Activated CD8-positive, alpha-beta T cell treated with anti-CD3 and anti-CD28 coated beads for 36 hours (primary cell): ENCODE data around the gene INPP5E. TPM values are rescaled to one million over a fixed set of nuclear protein-coding genes. Genes with fewer than 3 reads are reported as not detected.

Experiments used
- ATAC-seq: fragments of 200-7000 bp; cut with Tn5 transposase; one replicate; pipeline ENCODE4 v1.10.0; 2021; ENCODE audit warnings: mild to moderate bottlenecking, moderate library complexity
- CTCF ChIA-PET: fragments of 350-600 bp; sonication (Branson Sonifier 250); formaldehyde crosslinking; loops from one replicate; lab custom pipeline; 2021; ENCODE audit warnings: antibody characterized with exemption; lab: Charles Lee
- POLR2A ChIA-PET: fragments of 350-600 bp; sonication (Branson Sonifier 250); formaldehyde crosslinking; loops from one replicate; lab custom pipeline; 2021; ENCODE audit warnings: antibody characterized with exemption; lab: Charles Lee
- DNase-seq: peaks from one replicate; pipeline ENCODE4 v3.0.0-alpha.2; 2020
- H3K27ac Mint-ChIP-seq: one replicate; pipeline ENCODE4 v1.8.0; 2021; ENCODE audit warnings: mild to moderate bottlenecking, mixed read lengths
- H3K27me3 Mint-ChIP-seq: one replicate; pipeline ENCODE4 v1.8.0; 2021; ENCODE audit warnings: mixed read lengths
- H3K36me3 Mint-ChIP-seq: one replicate; pipeline ENCODE4 v1.8.0; 2021; ENCODE audit warnings: low read depth, mixed read lengths
- H3K4me1 Mint-ChIP-seq: one replicate; pipeline ENCODE4 v1.8.0; 2021; ENCODE audit warnings: low read depth, mixed read lengths
- H3K4me3 Mint-ChIP-seq: one replicate; pipeline ENCODE4 v1.8.0; 2021; ENCODE audit warnings: mild to moderate bottlenecking, moderate library complexity, mixed read lengths
- H3K9me3 Mint-ChIP-seq: one replicate; pipeline ENCODE4 v1.8.0; 2021; ENCODE audit warnings: mixed read lengths
- CTCF ChIP-seq: fragments of 200-600 bp; IDR thresholded peaks from one replicate; pipeline ENCODE4 v1.8.0; 2022; ENCODE audit warnings: antibody characterized with exemption, mild to moderate bottlenecking
- intact Hi-C: fragments of 100-400 bp; cut with micrococcal nuclease; formaldehyde crosslinking; loops from one replicate; pipeline ENCODE4 v1.10.0; 2022
- total RNA-seq, 2 experiments: library from RNA; stranded (reverse); gene quantifications; one replicate each; pipeline ENCODE4 v1.2.3, GENCODE V29; 2021

The INPP5E gene
- total RNA-seq, 2 experiments from 2014 or later: 12.0 to 13.8 TPM

GRCh38 chr9:136400038-136400834 lies 39.4 kb downstream of the INPP5E start, which contains the start of gene SNAPC4:
TSS of gene SNAPC4 (minus strand) at chr9:136400170. CDS start at chr9:136398428, 1,742 bp downstream.
- H3K27me3 Mint-ChIP-seq: no peaks in the 10 kb centered on the region
- DNase-seq (peak; percentile 87), ATAC-seq (peak; percentile 64)
- peak; percentile 94 for TF ChIP-seq CTCF
- no peaks in the 10 kb centered on the region for H3K9me3 Mint-ChIP-seq
- intact Hi-C loops: loop anchor here (10.0 kb wide), 1 partner anchor 85 kb away; no protein-coding TSS in a partner anchor
- peak within 1 kb of the TSS; percentile 79 for H3K27ac Mint-ChIP-seq
- H3K4me3 Mint-ChIP-seq: peak within 1 kb of the TSS; percentile 87
- ChIA-PET POLR2A (interaction anchor here (0.8 to 2.0 kb wide), 6 partner anchors 9 to 88 kb away, joined by 3 to 16 read pairs (median 4); partner anchors contain the start of genes DNLZ, ENTR1 and PMPCA), CTCF (interaction anchor here (0.8 to 2.9 kb wide), 10 partner anchors 10 to 88 kb away, joined by 3 to 21 read pairs (median 3); partner anchors contain the start of genes DNLZ, ENTR1, INPP5E and PMPCA)
- peaks cover 47% of the 10 kb centered on the region for H3K4me1 Mint-ChIP-seq
- peaks cover 52% of the 10 kb centered on the region for H3K36me3 Mint-ChIP-seq

- Mint-ChIP-seq H3K4me1 (peaks cover 40% of the 10 kb centered on the region), H3K27ac (peak overlapping the region; percentile 79), H3K27me3 (no peaks in the 10 kb centered on the region), H3K36me3 (peaks cover 57% of the 10 kb centered on the region), H3K4me3 (peak overlapping the region; percentile 87), H3K9me3 (no peaks in the 10 kb centered on the region)
- no peak for ATAC-seq
- DNase-seq: peak; percentile 48
- CTCF ChIA-PET: interaction anchor here (0.7 to 2.9 kb wide), 4 partner anchors 10 to 86 kb away, joined by 3 to 21 read pairs (median 4); partner anchors contain the start of genes DNLZ, ENTR1 and PMPCA
- TF ChIP-seq CTCF: no peak
- intact Hi-C loops: loop anchor here (10.0 kb wide), 1 partner anchor 85 kb away; no protein-coding TSS in a partner anchor
- POLR2A ChIA-PET: interaction anchor here (0.6 to 1.8 kb wide), 7 partner anchors 9 to 88 kb away, joined by 3 to 5 read pairs (median 5); no protein-coding TSS in a partner anchor
Observed at GRCh38 chr9:136399176-136400037, 40.2 kb downstream of the INPP5E start.

GRCh38 chr9:136398286-136398685 lies 41.4 kb downstream of the INPP5E start:
- Mint-ChIP-seq H3K27ac (no peak overlapping the region), H3K36me3 (peaks cover 53% of the 10 kb centered on the region), H3K27me3 (no peaks in the 10 kb centered on the region), H3K9me3 (no peaks in the 10 kb centered on the region), H3K4me1 (peaks cover 28% of the 10 kb centered on the region), H3K4me3 (peak overlapping the region; percentile 87)
- POLR2A ChIA-PET: interaction anchor here (0.9 to 1.9 kb wide), 6 partner anchors 9 to 37 kb away, joined by 4 to 5 read pairs (median 5); partner anchors contain the start of gene DNLZ
- DNase-seq (no peak), ATAC-seq (no peak)
- CTCF ChIA-PET: interaction anchor here (1.2 to 1.3 kb wide), 2 partner anchors 26 to 85 kb away, joined by 3 read pairs; no protein-coding TSS in a partner anchor
- no peak for TF ChIP-seq CTCF
- intact Hi-C loops: no loop called here

GRCh38 chr9:136397643-136398042 lies 42.0 kb downstream of the INPP5E start:
- H3K27ac Mint-ChIP-seq: no peak overlapping the region
- H3K9me3 Mint-ChIP-seq: no peaks in the 10 kb centered on the region
- H3K36me3 Mint-ChIP-seq: peaks cover 50% of the 10 kb centered on the region
- no peak overlapping the region for H3K4me3 Mint-ChIP-seq
- no peak for TF ChIP-seq CTCF
- intact Hi-C loops: no loop called here
- DNase-seq (no peak), ATAC-seq (no peak)
- CTCF ChIA-PET: interaction anchor here (0.5 to 1.2 kb wide), 2 partner anchors 12 to 25 kb away, joined by 3 read pairs; no protein-coding TSS in a partner anchor
- H3K27me3 Mint-ChIP-seq: no peaks in the 10 kb centered on the region
- POLR2A ChIA-PET: interaction anchor here (1.0 to 1.9 kb wide), 6 partner anchors 9 to 35 kb away, joined by 3 to 5 read pairs (median 4); partner anchors contain the start of gene DNLZ
- peaks cover 25% of the 10 kb centered on the region for H3K4me1 Mint-ChIP-seq
